ENCODE results near the gene KCTD15. TPM values are rescaled to one million over a fixed set of nuclear protein-coding genes. Genes with fewer than 3 reads are reported as not detected.

The KCTD15 gene
- total RNA-seq, 1 donor = 55.7 TPM

GRCh38 chr19:33811736-33812387, 15.2 kb downstream of the KCTD15 start:
- peak; percentile 87 for DNase-seq (ENCODE audit: insufficient read length, low spot score, missing footprints)
- TF ChIP-seq CTCF (IDR thresholded peaks at IDR 0.05; ENCODE audit: extremely low read depth, low read depth, low read length) = no peak

GRCh38 chr19:33812388-33813330, 16.0 kb downstream of the KCTD15 start:
- Histone ChIP-seq H3K27ac (ENCODE audit: low read depth, low read length) (no peak overlapping the region), H3K4me1 (ENCODE audit: insufficient read depth, low read length) (peaks cover 4% of the 10 kb centered on the region), H3K79me2 (ENCODE audit: insufficient read depth, low read length) (no peaks in the 10 kb centered on the region), H2AFZ (ENCODE audit: low read length) (no peak overlapping the region), H3K9me3 (ENCODE audit: low read depth, low read length) (no peaks in the 10 kb centered on the region), H3K4me3 (ENCODE audit: insufficient read depth, low read length) (no peak overlapping the region), H3K27me3 (ENCODE audit: insufficient read depth, low read length) (no peaks in the 10 kb centered on the region), H4K20me1 (ENCODE audit: insufficient read depth, low read length) (peaks cover 7% of the 10 kb centered on the region), H3K4me2 (ENCODE audit: insufficient read depth, low read length) (no peak overlapping the region), H3K36me3 (ENCODE audit: insufficient read depth, low read length) (peaks cover 2% of the 10 kb centered on the region)
- no peak for TF ChIP-seq CTCF (IDR thresholded peaks at IDR 0.05; ENCODE audit: extremely low read depth, low read depth, low read length)
- DNase-seq (ENCODE audit: insufficient read length, low spot score, missing footprints) = peak; percentile 57

More at GRCh38 chr19:33811736-33812387, 15.2 kb downstream of the KCTD15 start:
- H2AFZ ChIP-seq (ENCODE audit: low read length) = no peak overlapping the region
- no peak overlapping the region for H3K27ac ChIP-seq (ENCODE audit: low read depth, low read length)
- H3K36me3 ChIP-seq (ENCODE audit: insufficient read depth, low read length) = peaks cover 6% of the 10 kb centered on the region
- no peaks in the 10 kb centered on the region for H3K9me3 ChIP-seq (ENCODE audit: low read depth, low read length)
- H3K79me2 ChIP-seq (ENCODE audit: insufficient read depth, low read length) = no peaks in the 10 kb centered on the region
- no peak overlapping the region for H3K4me3 ChIP-seq (ENCODE audit: insufficient read depth, low read length)
- no peaks in the 10 kb centered on the region for H3K27me3 ChIP-seq (ENCODE audit: insufficient read depth, low read length)
- no peak overlapping the region for H3K4me2 ChIP-seq (ENCODE audit: insufficient read depth, low read length)
- peaks cover 4% of the 10 kb centered on the region for H3K4me1 ChIP-seq (ENCODE audit: insufficient read depth, low read length)
- H4K20me1 ChIP-seq (ENCODE audit: insufficient read depth, low read length) = peaks cover 7% of the 10 kb centered on the region

- peaks cover 4% of the 10 kb centered on the region for H4K20me1 ChIP-seq (ENCODE audit: insufficient read depth, low read length)
- H3K27me3 ChIP-seq (ENCODE audit: insufficient read depth, low read length) = no peaks in the 10 kb centered on the region
- H2AFZ ChIP-seq (ENCODE audit: low read length) = no peak overlapping the region
- no peaks in the 10 kb centered on the region for H3K9me3 ChIP-seq (ENCODE audit: low read depth, low read length)
- no peak overlapping the region for H3K4me2 ChIP-seq (ENCODE audit: insufficient read depth, low read length)
- no peak overlapping the region for H3K27ac ChIP-seq (ENCODE audit: low read depth, low read length)
- H3K36me3 ChIP-seq (ENCODE audit: insufficient read depth, low read length) = no peaks in the 10 kb centered on the region
- peaks cover 4% of the 10 kb centered on the region for H3K4me1 ChIP-seq (ENCODE audit: insufficient read depth, low read length)
- no peak for TF ChIP-seq CTCF (IDR thresholded peaks at IDR 0.05; ENCODE audit: extremely low read depth, low read depth, low read length)
- DNase-seq (ENCODE audit: insufficient read length, low spot score, missing footprints) = peak; percentile 68
- no peaks in the 10 kb centered on the region for H3K79me2 ChIP-seq (ENCODE audit: insufficient read depth, low read length)
- H3K4me3 ChIP-seq (ENCODE audit: insufficient read depth, low read length) = no peak overlapping the region
Observed at GRCh38 chr19:33813391-33814101, 16.9 kb downstream of the KCTD15 start.

Data from osteoblast (primary cell).